Measurements from ENCODE around the gene EIF3F.

GRCh38 chr11:8031248-8032115, 44.3 kb downstream of the EIF3F start:
- TF ChIP-seq, protein P1, sequence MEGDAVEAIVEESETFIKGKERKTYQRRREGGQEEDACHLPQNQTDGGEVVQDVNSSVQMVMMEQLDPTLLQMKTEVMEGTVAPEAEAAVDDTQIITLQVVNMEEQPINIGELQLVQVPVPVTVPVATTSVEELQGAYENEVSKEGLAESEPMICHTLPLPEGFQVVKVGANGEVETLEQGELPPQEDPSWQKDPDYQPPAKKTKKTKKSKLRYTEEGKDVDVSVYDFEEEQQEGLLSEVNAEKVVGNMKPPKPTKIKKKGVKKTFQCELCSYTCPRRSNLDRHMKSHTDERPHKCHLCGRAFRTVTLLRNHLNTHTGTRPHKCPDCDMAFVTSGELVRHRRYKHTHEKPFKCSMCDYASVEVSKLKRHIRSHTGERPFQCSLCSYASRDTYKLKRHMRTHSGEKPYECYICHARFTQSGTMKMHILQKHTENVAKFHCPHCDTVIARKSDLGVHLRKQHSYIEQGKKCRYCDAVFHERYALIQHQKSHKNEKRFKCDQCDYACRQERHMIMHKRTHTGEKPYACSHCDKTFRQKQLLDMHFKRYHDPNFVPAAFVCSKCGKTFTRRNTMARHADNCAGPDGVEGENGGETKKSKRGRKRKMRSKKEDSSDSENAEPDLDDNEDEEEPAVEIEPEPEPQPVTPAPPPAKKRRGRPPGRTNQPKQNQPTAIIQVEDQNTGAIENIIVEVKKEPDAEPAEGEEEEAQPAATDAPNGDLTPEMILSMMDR (IDR thresholded peaks at IDR 0.05): no peak
- TF ChIP-seq POLR2A (IDR thresholded peaks at IDR 0.05): no peak
